NB4 (cell line): ENCODE results near the gene BCAT1.
"Not testable (repeated sequence)": the region's sequence is repeated elsewhere in the genome, so short reads cannot be mapped to it uniquely, and the experiment has no call there.

ENCODE experiments used
- POLR2A ChIP-seq: IDR thresholded peaks from 2 replicates; pipeline ENCODE4 v1.6.1; 2011; ENCODE audit warnings: mild to moderate bottlenecking; ENCODE audit not compliant: insufficient read length; ENCODE audit errors: extremely low read depth
- TF ChIP-seq, protein P1 (sequence below): IDR thresholded peaks from one replicate; pipeline ENCODE4 v1.5.1; 2012; ENCODE audit warnings: low read depth, low read length

DNA sequence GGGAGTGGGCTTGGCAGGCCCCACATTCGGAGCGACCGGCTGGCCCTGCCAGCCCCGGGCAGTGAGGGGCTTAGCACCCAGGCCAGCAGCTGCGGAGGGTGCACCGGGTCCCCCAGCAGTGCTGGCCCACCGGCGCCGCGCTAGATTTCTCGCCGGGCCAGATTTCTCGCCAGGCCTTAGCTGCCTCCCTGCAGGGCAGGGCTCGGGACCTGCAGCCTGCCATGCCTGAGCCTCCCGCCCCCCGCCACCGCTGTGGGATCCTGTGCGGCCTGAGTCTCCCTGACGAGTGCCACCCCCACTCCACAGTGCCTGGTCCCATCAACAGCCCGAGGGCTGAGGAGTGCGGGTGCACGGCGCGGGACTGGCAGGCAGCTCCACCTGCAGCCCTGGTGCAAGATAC is 82.8 kb downstream of the BCAT1 start:
- TF ChIP-seq, protein P1, sequence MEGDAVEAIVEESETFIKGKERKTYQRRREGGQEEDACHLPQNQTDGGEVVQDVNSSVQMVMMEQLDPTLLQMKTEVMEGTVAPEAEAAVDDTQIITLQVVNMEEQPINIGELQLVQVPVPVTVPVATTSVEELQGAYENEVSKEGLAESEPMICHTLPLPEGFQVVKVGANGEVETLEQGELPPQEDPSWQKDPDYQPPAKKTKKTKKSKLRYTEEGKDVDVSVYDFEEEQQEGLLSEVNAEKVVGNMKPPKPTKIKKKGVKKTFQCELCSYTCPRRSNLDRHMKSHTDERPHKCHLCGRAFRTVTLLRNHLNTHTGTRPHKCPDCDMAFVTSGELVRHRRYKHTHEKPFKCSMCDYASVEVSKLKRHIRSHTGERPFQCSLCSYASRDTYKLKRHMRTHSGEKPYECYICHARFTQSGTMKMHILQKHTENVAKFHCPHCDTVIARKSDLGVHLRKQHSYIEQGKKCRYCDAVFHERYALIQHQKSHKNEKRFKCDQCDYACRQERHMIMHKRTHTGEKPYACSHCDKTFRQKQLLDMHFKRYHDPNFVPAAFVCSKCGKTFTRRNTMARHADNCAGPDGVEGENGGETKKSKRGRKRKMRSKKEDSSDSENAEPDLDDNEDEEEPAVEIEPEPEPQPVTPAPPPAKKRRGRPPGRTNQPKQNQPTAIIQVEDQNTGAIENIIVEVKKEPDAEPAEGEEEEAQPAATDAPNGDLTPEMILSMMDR: not testable (repeated sequence)
- TF ChIP-seq POLR2A: not testable (repeated sequence)
